ENCODE results near the gene ADAMTSL1.

ADAMTSL1 gene

DNA sequence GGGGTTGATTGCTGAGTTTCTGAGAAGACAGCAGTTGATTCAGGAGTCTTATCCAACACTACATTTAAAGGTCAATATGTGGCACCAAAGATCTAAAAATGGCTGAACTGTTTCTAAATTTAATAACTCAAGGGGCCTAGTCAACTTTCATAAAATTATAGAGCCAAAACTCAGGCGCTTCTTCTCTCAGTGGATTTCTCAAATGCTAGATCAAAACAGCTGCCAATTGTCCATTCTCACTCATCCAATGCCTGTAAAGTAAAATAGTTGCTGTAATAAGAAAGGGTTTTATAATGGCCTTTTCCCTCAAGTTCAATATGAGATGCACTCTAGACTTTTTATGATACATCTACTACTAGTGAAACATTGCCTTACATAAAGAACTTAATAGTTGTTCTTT lies 26.5 kb downstream of the ADAMTSL1 start:
- DNase-seq: no peak

- DNase-seq: no peak
Measured at GRCh38 chr9:18501949-18502348, 28.0 kb downstream of the ADAMTSL1 start.

DNA sequence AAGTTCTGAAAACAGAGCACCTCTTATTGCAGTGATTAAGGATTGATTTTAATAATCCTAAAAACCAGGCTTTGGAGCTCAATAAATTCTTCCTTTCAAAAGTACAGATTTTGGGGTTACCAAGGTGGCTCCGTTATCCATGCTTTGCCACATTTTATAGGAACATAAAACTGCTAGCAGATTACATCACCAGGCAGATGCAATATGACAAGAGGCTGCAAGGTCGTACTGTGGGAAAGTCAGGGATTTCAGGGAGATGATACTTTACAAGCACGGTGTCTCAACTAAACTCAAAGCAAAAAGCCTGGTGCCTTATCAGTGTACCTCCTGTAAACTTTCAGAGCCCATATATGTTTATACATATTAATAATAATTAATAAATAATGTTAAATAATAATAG lies 28.6 kb downstream of the ADAMTSL1 start:
- no peak for DNase-seq

GRCh38 chr9:18504707-18505106 lies 30.8 kb downstream of the ADAMTSL1 start:
- DNase-seq: no peak

- DNase-seq: no peak
Measured at GRCh38 chr9:18507151-18507550, 33.2 kb downstream of the ADAMTSL1 start.

DNA sequence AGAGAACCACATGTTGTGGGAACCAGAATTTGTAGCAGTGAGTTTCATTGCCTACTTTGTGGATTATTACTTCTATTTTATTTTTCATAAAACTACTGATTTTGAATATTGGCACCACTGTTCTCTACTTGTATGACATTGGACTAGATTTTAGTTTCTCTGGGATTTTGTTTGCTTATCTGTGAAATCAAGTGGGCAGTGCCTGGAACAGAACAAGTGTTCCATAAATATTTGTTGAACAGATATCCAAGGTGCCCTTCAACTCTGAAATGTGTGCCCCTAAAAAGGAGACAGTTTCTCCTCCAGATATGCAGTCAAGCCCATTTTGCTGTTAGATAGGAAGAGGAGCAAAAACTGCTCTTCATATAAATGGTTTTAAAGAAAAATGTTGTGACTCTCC lies 42.6 kb downstream of the ADAMTSL1 start:
- no peak for DNase-seq

DNA sequence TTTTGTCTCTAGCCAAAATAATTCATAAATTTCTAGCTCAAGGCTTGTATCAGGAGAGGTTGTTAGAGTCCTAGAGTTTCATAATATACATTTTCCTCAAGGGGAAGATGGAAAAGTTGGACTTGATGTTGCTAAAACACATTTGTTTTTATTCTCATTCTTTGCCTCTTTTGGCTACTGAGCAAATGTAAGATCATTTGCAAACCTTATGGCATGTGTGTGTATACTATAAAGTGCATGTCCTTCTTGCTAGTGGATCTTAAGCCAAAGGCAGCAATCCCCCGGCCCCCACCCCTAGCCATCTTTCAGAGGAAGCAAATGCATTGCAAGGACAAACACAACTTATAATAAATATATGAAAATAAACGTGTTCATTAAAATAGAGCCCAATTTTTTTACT lies 43.0 kb downstream of the ADAMTSL1 start:
- DNase-seq: no peak

- DNase-seq: no peak
Measured at GRCh38 chr9:18520416-18521047, 46.6 kb downstream of the ADAMTSL1 start.

- DNase-seq: no peak
Measured at GRCh38 chr9:18526685-18527084, 52.7 kb downstream of the ADAMTSL1 start.

- DNase-seq: no peak
Measured at GRCh38 chr9:18531136-18532065, 57.4 kb downstream of the ADAMTSL1 start.

DNA sequence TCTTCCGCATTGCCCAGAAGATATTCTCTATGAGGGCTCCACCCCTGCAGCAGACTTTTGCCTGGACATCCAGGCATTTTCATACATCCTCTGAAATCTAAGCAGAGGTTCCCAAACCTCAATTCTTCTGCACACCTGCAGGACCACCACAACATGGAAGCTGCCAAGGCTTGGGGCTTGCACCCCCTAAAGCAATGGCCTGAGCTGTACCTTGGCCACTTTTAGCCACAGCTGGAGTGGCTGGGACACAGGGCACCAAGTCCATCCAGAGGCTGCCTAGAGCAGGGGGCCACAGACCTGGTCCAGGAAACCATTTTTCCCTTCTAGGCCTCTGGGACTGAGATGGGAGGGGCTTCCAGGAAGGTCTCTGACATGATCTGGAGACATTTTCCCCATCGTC lies 60.7 kb downstream of the ADAMTSL1 start:
- no peak for DNase-seq

- DNase-seq: no peak
Measured at GRCh38 chr9:18536554-18536953, 62.6 kb downstream of the ADAMTSL1 start.

DNA sequence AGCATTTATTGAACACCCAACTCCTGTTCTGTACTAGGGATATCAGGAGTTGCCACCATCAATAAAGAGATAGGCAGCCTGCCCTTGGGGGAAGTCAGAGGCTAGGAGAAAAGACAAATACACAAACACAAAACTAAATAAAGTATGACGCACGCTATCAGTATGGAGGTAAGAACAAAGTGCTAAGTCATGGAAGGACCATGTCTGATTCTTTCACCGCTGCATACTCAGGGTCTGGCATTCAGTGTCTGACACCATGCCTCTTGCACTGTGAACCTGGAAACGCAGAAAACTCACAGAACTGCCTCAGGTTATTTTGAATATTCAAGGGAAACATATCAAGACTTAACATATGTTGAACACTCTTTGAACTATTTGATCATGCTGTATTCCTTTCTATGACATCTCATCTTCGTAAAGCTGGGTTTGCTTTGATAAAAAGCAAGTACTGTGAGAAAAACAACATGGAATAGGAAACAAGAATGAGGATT lies 65.3 kb downstream of the ADAMTSL1 start:
- no peak for DNase-seq

- no peak for DNase-seq
Measured at GRCh38 chr9:18542837-18543405, 69.0 kb downstream of the ADAMTSL1 start.

DNA sequence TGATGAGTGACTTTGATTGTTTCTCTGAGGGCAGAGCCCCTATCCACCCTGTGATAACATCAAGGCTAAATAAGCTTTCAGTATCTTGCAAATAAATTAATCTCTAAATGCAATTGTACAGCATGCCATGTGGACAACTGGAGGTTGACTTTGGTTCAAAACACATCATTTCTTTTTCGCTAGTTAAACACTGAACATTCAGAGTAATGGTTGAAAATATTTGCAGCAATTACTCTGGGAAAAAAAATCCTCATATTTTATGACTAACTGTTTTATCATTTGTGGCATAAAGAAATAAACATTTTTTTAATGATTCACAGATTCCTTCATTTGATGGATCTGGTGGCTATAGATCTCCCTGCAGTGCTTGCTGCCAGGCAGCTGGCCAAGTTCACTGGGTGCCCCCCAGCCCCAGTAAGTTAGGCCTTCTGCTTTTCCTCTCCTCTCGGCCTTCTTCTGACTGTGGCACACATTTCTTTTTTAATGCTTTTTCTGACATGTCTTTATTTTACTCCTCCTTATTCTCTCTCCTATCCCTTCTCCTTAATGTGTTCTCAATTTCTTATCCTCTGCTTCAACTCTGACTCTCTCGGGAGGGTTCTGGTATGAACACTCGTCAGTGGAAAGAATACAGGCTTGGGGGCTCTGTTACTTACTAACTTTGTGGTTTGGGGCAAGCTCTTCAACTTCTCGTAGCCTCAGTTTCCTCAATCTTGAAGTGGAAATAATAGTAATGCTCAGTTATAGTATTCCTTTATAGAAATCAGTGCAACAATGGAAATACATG lies 69.6 kb downstream of the ADAMTSL1 start:
- no peak for DNase-seq

DNA sequence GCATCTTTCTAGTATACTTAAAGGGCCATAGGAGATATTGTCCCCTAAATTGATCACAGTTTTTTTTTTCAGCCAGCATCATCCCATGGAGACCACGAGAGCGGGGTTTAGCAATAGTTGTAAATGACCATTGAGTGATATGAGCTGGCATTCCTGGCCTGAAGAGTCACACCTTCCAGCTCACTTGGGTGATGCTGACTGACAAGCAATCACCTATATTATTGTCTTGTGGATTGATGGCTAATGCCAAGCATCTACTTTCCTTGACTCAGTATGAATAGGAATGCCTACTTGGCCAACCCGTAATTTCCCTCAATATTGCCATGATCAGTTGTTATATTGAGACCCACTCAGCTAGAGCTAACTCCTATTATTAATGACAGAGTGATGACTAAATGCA lies 70.5 kb downstream of the ADAMTSL1 start:
- no peak for DNase-seq

GRCh38 chr9:18545636-18546360 lies 71.8 kb downstream of the ADAMTSL1 start:
- no peak for DNase-seq

- DNase-seq: no peak
Measured at GRCh38 chr9:18548456-18548855, 74.5 kb downstream of the ADAMTSL1 start.

DNA sequence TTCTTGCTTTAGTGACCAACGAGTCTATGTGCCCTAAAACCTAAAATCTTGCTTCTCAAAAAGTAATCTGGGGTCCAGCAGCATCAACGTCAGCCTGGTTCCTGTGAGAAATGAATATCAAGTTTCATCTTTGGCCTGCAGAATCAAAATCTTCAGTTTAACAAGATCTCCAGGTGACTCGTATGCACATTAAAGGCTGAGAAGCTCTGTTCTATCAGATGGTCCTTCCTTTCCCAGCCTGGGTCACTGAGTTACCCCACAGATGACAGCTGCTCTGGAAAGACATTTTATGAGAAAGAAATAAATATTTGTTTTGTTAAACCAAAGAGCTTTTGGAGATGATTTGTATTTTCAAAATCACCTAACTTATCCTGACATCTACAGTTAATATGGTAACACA lies 75.8 kb downstream of the ADAMTSL1 start:
- no peak for DNase-seq

DNA sequence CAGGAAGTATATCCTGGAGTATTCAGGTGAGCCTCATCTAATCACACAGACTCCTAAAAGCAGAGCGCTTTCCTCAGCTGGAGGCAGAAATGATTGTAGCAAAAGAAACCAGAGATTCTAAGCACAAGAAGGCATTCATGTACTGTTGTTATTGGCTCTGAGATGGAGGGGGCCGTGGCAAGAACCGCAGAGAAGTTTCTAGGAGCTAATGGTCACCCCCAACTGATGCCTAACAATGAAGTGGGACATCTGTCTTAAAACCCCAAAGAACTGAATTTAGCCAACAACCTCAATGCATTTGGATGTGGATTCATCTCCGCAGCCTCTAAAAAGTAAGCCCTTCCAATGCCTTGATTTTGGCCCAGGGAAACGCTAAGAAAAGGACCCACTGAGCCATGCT lies 76.3 kb downstream of the ADAMTSL1 start:
- no peak for DNase-seq

GRCh38 chr9:18554244-18554643 lies 80.3 kb downstream of the ADAMTSL1 start:
- DNase-seq: no peak
